Left cardiac atrium (tissue), 4 donors: ENCODE data around the gene CD96. TPM values are rescaled to one million over a fixed set of nuclear protein-coding genes. Genes with fewer than 3 reads are reported as not detected.
"Not testable (repeated sequence)": the region's sequence is repeated elsewhere in the genome, so short reads cannot be mapped to it uniquely, and the experiment has no call there.

Experiments
- ATAC-seq, 2 donors: fragments of 200-7000 bp; cut with Tn5 transposase; one replicate each; pipeline ENCODE4 v1.9.1; 2020; ENCODE audit warnings: mild to moderate bottlenecking in 2 of 2, moderate library complexity in 2 of 2
- DNase-seq: peaks from one replicate; pipeline ENCODE4 v3.0.0-alpha.2; 2020
- intact Hi-C, 2 donors: fragments of 100-400 bp; cut with DNase I; formaldehyde crosslinking; loops; one replicate each; pipeline versions ENCODE4 v1.14.1 to v1.15.1; 2022 to 2023
- total RNA-seq, 2 donors: library from RNA; stranded (reverse); fragmentation: NEBNext Ultra II Directional; extraction: Animal tissue kit (Norgen Biotek cat#: 25700); gene quantifications; one replicate each; pipeline ENCODE4 v1.2.1, GENCODE V29; 2021
- donor health status: DM: no; HTN: yes; CAD: no.
- donor health status: DM: no; HTN: yes; CAD: no; lungs with severe emphysema.
- donor health status: DM: yes; HTN: yes; CAD: no.
- donor health status: Dilated cardiomyopathy.

CD96 gene
- total RNA-seq, 2 donors from 2014 or later = 1.6 to 2.9 TPM

- intact Hi-C loops = no loop called here
- no peak for ATAC-seq
- no peak for DNase-seq
Measured at GRCh38 chr3:111547631-111548030, 5.6 kb downstream of the CD96 start.

DNA sequence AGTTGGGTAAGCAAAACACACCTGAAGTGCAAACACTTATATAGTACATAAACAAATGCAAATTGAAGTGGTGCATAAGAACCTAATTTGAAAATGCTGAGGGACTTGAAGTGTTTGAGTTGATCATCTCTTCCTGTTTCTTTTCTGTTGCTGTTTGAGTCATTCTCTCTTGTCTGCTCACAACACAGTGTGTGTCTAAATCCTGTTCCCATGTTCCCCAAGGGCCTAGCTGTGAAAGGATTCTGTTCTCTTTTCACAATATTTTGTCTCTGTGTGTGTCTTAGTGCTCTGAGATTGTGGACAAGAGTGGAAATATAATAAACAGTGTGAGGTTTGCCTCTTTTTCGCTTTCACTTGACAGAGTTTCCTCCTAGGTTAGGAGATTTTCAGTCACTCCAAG, 6.1 kb downstream of the CD96 start:
- intact Hi-C loops = no loop called here
- no peak for ATAC-seq
- no peak for DNase-seq

DNA sequence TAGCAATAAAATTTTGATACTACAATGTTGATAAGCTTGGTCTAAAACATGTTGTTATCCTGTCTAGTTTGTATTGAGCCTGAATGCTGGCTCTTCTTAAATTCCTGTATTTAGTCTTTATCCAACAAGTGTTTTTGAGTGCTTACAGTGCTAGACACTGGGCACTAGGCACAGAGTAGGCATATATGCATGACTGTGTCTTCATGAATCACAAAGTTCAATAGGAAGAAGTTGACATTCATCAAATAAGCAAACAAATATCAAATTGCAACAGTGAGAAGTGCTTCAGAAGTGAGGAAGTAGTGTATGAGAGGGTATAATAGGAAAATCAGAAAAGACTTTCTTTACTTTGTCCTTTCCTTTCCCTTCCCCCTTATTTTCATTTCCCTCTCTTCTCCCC, 6.8 kb downstream of the CD96 start:
- ATAC-seq (no peak), DNase-seq (no peak)
- intact Hi-C loops = no loop called here

GRCh38 chr3:111561902-111562301, 19.9 kb downstream of the CD96 start:
- DNase-seq, ATAC-seq, intact Hi-C loops: not testable (repeated sequence)

DNA sequence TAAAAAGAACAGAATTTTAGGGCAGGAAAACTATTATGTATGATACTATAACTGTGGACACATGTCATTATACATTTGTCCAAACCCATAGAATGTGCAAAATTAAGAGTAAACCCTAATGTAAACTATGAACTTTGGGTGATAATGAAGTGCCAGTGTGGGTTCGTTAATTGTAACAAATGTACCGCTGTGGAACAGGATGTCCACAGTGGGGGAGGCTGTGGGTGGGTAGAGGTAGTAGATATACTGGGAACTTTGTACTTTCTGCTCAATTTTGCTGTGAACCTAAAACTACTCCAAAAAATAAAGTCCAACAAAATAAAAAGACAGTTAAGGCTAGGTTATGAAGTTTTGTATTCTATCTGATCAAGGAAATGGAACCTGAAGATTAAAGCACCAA, 24.8 kb downstream of the CD96 start:
- ATAC-seq (no peak), DNase-seq (no peak)
- intact Hi-C loops = no loop called here

DNA sequence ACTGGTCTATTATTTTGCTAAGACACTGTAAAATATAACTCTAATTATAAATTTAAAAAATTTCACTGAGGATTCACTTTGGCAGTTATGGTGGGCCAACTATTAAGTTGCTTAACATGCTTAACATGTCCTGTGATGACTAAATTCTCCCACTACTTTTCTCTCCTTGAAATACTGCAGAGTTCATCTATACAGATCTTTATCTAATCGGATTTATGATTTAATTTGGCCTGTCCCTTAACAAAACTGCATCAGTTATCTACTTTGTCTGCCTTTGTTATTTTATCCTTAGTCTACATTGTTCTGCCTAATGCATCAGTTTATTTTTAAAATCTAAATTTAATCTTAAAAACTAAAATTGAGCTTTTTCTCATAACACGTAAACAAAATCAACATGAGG, 26.4 kb downstream of the CD96 start:
- ATAC-seq (no peak), DNase-seq (no peak)
- intact Hi-C loops = no loop called here

DNA sequence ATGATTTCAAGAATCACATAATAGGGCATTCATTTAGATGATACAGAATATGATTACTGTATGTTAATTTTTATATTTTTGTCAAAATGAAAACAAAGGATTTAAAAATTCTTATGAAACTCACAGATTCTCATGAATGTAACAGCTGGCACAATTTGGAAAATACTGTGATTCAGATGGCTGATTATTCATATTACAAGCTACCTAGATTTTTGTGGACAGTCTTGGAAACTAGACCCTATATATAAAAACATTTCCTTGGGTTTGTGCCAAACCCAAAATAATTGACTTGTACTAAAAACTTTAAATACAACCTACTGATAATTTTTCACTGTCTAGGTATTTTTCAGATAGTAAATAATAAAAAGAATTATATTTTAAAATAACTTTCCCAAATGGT, 26.9 kb downstream of the CD96 start:
- intact Hi-C loops = no loop called here

GRCh38 chr3:111570404-111571030, 28.5 kb downstream of the CD96 start:
- no peak for ATAC-seq
- no peak for DNase-seq
- intact Hi-C loops = no loop called here

More for the DNA sequence above, 26.9 kb downstream of the CD96 start:
- DNase-seq (no peak), ATAC-seq (no peak)

DNA sequence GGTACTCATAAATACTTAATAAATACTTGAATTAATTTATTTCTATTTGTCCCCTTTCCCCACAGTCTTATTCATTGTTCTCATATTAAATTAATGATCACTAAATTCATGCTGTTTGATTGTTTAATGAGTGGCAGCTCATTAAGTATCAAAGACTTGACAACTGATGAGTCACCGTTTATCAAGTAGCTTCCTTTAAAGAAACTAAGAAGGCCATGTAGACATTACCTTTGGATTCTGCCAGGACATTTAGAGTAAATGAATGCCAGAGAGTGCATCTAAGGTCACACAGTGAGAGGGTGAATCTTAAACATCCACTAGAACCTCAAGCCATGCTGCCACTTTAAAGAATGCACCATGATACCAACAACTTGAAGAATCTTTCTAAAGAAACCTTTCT, 29.3 kb downstream of the CD96 start:
- DNase-seq (no peak), ATAC-seq (no peak)
- intact Hi-C loops = no loop called here

DNA sequence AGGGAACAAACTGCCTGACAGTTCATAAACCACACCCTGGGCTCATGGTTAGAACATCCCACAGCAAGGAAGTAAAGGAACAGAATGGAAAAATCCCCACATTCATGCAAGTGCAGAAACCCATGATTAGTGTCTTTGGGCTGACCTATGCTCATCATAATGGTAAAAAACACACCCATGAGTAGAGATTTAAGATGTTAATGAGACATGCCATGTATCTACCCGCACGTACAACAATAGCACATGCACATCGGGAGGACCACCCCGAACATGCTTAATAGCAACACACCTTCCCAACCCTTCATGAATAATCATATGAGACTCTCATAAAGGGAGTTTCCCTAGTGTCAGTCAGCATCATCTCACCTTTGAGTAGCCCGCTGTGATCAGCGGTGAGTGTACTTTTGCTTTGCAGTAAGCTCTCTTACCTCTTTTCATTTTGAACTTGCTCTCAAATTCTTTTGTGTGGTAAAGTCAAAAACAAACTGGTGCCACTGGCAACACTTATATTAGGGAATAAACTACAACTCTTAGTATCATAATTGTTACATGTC, 30.0 kb downstream of the CD96 start:
- intact Hi-C loops = no loop called here
- DNase-seq = no peak
- ATAC-seq = no peak

DNA sequence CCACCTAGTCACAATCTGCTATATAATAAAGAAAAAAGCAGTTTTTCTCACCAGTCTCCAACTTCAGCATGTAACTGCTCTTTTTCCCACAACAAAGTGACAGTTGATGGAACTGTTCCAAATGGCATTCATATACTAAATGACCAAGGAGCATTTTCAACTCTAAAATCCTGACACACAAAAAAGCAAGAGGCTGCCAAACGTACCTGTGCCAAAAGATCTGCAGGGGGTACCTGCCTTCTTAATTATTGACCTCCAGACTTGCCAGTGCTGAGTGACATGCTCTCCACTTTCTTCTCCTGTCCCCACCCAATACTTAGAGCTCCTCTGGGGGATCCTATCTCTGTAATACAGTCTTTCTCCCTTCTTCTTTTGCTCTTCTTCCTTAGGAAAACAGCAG, 35.1 kb downstream of the CD96 start:
- intact Hi-C loops = no loop called here
- ATAC-seq = no peak
- no peak for DNase-seq

DNA sequence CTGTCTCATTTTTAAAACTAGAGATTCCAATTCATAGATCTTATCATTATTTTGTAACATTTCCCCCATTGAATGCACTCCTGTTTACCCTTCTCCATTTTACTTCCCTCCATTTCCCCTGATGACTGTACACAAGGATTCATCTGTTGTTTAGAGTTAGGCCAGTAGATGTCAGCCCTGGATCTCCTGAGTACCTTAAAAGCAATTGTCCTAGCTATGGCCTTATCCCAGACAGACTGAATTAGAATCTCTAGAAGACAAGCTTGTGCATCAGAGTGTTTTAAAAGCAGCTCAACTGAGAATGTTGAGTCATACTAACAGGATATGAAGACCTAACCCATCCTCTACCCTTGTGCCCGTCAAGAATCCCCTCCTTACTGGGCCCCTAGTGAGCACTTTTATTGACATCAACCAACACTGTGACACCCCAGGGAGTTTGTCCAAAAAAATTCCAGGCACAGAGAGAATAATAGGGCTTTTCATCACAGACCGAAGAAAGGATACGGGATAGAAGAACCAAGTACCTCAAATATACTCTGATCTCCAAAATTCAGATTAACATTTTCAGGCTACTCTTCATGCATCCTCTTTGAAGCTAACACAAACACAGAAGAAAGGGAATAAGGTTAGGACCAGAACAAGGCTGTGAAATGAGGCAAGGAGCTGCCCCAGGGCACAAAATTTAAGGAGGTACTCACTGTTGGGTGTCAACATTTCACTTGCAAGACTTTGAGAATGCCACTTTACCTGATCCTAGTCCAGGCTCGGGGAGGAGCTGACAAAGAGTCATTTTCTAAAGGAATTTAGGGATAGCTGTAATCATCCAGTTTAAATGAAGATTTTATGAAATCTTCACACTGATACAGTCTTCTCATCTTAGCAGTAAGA, 36.0 kb downstream of the CD96 start:
- ATAC-seq (peak in 1 of 2 donors; percentile 72), DNase-seq (no peak)
- intact Hi-C loops = no loop called here

DNA sequence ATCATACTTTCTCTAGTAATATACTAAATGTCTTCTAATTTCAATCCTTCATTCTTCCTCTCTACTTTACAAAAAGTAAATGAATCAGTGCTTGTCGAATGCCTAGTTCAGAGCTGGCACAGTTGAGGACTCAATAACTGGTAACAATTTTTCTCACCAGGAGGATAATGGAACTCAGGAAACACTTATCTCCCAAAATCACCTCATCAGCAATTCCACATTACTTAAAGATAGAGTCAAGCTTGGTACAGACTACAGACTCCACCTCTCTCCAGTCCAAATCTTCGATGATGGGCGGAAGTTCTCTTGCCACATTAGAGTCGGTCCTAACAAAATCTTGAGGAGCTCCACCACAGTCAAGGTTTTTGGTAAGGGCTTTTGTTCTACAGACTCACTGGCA, 36.9 kb downstream of the CD96 start:
- no peak for DNase-seq
- no peak for ATAC-seq
- intact Hi-C loops = no loop called here

GRCh38 chr3:111579495-111579894, 37.5 kb downstream of the CD96 start:
- no peak for ATAC-seq
- no peak for DNase-seq
- intact Hi-C loops = no loop called here

GRCh38 chr3:111581403-111582119, 39.6 kb downstream of the CD96 start:
- no peak for DNase-seq
- intact Hi-C loops = no loop called here
- no peak for ATAC-seq

DNA sequence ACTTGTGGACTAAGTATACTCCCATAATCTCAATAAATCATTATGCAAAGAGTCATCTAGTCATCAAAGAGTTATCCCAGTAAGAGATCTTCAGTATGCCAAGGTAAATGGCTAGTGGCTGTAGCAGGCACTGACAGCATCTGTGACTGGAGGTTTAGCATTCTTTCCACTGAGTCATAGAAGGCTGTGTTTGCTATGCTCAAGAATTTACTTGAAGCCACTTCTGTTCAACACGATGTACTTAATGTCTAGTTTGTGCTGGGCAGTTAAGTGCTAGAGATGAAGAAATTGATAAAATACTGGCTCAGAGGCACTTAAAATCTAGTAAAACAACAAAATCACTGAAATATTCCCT, 40.1 kb downstream of the CD96 start:
- DNase-seq (no peak), ATAC-seq (no peak)
- intact Hi-C loops = no loop called here

DNA sequence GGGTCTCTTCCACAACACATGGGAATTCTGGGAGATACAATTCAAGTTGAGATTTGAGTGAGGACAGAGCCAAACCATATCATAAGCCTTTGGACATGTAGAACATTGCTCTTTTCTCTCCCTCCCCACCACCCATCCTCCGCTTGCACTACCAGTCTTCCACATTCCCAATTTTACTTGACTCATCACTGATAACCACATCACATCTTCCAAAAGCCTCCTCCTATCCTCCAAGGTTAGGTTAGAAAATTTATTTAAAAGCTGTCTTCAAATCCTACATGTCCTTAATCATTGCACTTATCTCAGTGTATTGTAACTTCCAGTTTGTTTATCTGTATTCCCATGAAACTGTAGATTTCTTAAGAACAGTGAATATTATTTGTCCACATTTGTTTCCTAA, 42.7 kb downstream of the CD96 start:
- intact Hi-C loops = no loop called here
- DNase-seq = no peak
- peak in 1 of 2 donors; percentile 66 for ATAC-seq

GRCh38 chr3:111585217-111585616, 43.2 kb downstream of the CD96 start:
- ATAC-seq (peak in 1 of 2 donors; percentile 82), DNase-seq (no peak)
- intact Hi-C loops = no loop called here

DNA sequence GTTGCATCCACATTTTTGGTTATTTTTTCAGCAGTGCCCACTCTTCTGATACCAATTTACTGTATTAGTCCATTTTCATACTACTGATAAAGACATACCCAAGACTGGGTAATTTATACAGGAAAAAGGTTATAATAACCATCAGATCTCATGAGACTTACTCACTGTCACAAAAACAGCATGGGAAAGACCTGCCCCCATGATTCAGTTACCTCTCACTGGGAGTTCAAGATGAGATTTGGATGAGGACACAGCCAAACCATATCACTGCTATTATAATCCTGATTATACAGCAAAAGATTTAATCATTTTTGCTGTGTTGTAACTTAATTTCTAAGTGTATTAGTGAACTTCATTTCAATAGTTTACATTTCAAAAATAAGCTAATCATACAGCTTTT, 46.5 kb downstream of the CD96 start:
- DNase-seq = no peak
- intact Hi-C loops = no loop called here
- no peak for ATAC-seq
